PC-9 (cell line): ENCODE measurements around the gene RB1. TPM values are rescaled to one million over a fixed set of nuclear protein-coding genes. Genes with fewer than 3 reads are reported as not detected.

ENCODE experiments used
- BruUV-seq: library from RNA; stranded (reverse); fragments of 400-500 nt; replicated peaks from 2 replicates; lab custom pipeline; 2021; lab: Mats Ljungman, UMichigan
- CTCF ChIA-PET: fragments of 300-600 bp; sonication (Branson Sonifier 250); formaldehyde crosslinking; loops from one replicate; lab custom pipeline; 2022; ENCODE audit warnings: antibody characterized with exemption; lab: Charles Lee
- POLR2A ChIA-PET: fragments of 300-600 bp; sonication (Branson Sonifier 250); formaldehyde crosslinking; loops from one replicate; lab custom pipeline; 2022; ENCODE audit warnings: antibody characterized with exemption; ENCODE audit not compliant: unreplicated experiment; lab: Charles Lee
- DNase-seq, 2 experiments: peaks; one replicate each; pipeline versions ENCODE4 v3.0.0 to v3.0.0-alpha.2; 2015 to 2022; ENCODE audit warnings: mixed read lengths in 1 of 2
- H2AFZ ChIP-seq: fragments of 200-600 bp; sonication (generic); 2 replicates; pipeline ENCODE4 v1.8.1; 2017; ENCODE audit warnings: antibody characterized with exemption
- H3F3A ChIP-seq: fragments of 200-600 bp; sonication (generic); 2 replicates; pipeline ENCODE4 v1.8.1; 2017; ENCODE audit warnings: antibody characterized with exemption, mild to moderate bottlenecking, low read depth; ENCODE audit not compliant: insufficient read depth
- H3K27ac ChIP-seq: fragments of 200-600 bp; sonication (generic); 2 replicates; pipeline ENCODE4 v1.6.1; 2016; ENCODE audit warnings: mixed run types
- H3K27me3 ChIP-seq: fragments of 200-600 bp; sonication (generic); 2 replicates; pipeline ENCODE4 v1.6.1; 2016; ENCODE audit warnings: low read depth, mixed run types; ENCODE audit not compliant: insufficient read depth
- H3K36me3 ChIP-seq: fragments of 200-600 bp; sonication (generic); 2 replicates; pipeline ENCODE4 v1.6.1; 2016; ENCODE audit warnings: low read depth, mixed run types
- H3K4me1 ChIP-seq: fragments of 200-600 bp; sonication (generic); replicated peaks from 2 replicates; pipeline ENCODE4 v1.6.1; 2016; ENCODE audit warnings: mixed run types; ENCODE audit not compliant: insufficient read depth
- H3K4me2 ChIP-seq: fragments of 200-600 bp; sonication (generic); 2 replicates; pipeline ENCODE4 v1.6.1; 2017; ENCODE audit warnings: mixed run types
- H3K4me3 ChIP-seq: fragments of 200-600 bp; sonication (generic); 2 replicates; pipeline ENCODE4 v1.6.1; 2016; ENCODE audit warnings: mixed run types
- H3K79me2 ChIP-seq: fragments of 200-600 bp; sonication (generic); 2 replicates; pipeline ENCODE4 v1.6.1; 2017; ENCODE audit warnings: low read depth, mixed run types
- H3K9me2 ChIP-seq: fragments of 200-600 bp; sonication (generic); 2 replicates; pipeline ENCODE4 v1.8.1; 2017; ENCODE audit warnings: mild to moderate bottlenecking; ENCODE audit not compliant: insufficient read depth
- H3K9me3 ChIP-seq: fragments of 200-600 bp; sonication (generic); 2 replicates; pipeline ENCODE4 v1.8.1; 2016; ENCODE audit warnings: low read depth; ENCODE audit not compliant: insufficient read depth
- H4K20me1 ChIP-seq: fragments of 200-600 bp; sonication (generic); 2 replicates; pipeline ENCODE4 v1.8.1; 2017; ENCODE audit not compliant: insufficient read depth
- CTCF ChIP-seq: fragments of 200-600 bp; sonication (generic); conservative IDR thresholded peaks from 2 replicates; pipeline ENCODE4 v1.6.1; 2017; ENCODE audit warnings: mixed run types, antibody characterized with exemption, mild to moderate bottlenecking, moderate library complexity
- EZH2 ChIP-seq: fragments of 200-600 bp; sonication (generic); IDR thresholded peaks from 2 replicates; pipeline ENCODE4 v1.8.0; 2017; ENCODE audit warnings: antibody characterized with exemption, low read depth
- intact Hi-C: fragments of 100-400 bp; cut with micrococcal nuclease; formaldehyde crosslinking; loops from one replicate; pipeline ENCODE4 v1.10.0; 2022; ENCODE audit not compliant: unreplicated experiment
- total RNA-seq: library from RNA; stranded (reverse); gene quantifications from 2 replicates; pipeline ENCODE4 v1.2.3, GENCODE V29; 2021

Gene RB1
- total RNA-seq, 1 experiment from 2014 or later, result 23.7 TPM

- Histone ChIP-seq H4K20me1 (no peaks in the 10 kb centered on the region), H3K4me3 (no peak overlapping the region), H3K4me2 (no peak overlapping the region), H3K79me2 (no peaks in the 10 kb centered on the region), H3K36me3 (no peaks in the 10 kb centered on the region), H3K9me3 (no peaks in the 10 kb centered on the region; the same call in 1 of the 2 replicates), H3K27ac (no peak overlapping the region), H3K27me3 (no peaks in the 10 kb centered on the region), H3K4me1 (no peaks in the 10 kb centered on the region), H3K9me2 (no peaks in the 10 kb centered on the region), H3F3A (no peaks in the 10 kb centered on the region), H2AFZ (no peak overlapping the region)
- intact Hi-C loops, result no loop called here
- TF ChIP-seq CTCF (no peak), EZH2 (no peak)
- CTCF ChIA-PET, result no interaction called here
- DNase-seq, result no peak
- no TSS peak for BruUV-seq
- POLR2A ChIA-PET, result no interaction called here
These were observed 204.5 kb downstream of the RB1 start for GRCh38 chr13:48508011-48508410.

- BruUV-seq, result no TSS peak
- no peaks in the 10 kb centered on the region for H3K79me2 ChIP-seq
- H3K9me3 ChIP-seq, result no peaks in the 10 kb centered on the region
- H3K9me2 ChIP-seq, result no peaks in the 10 kb centered on the region
- H3K27ac ChIP-seq, result no peak overlapping the region
- no peak overlapping the region for H2AFZ ChIP-seq
- no peak overlapping the region for H3K4me2 ChIP-seq
- intact Hi-C loops, result no loop called here
- POLR2A ChIA-PET, result no interaction called here
- H3K4me3 ChIP-seq, result no peak overlapping the region
- TF ChIP-seq EZH2 (no peak), CTCF (no peak)
- DNase-seq, result no peak
- H3K27me3 ChIP-seq, result no peaks in the 10 kb centered on the region
- H3F3A ChIP-seq, result no peaks in the 10 kb centered on the region
- CTCF ChIA-PET, result no interaction called here
- H3K36me3 ChIP-seq, result no peaks in the 10 kb centered on the region
- H4K20me1 ChIP-seq, result no peaks in the 10 kb centered on the region
- no peaks in the 10 kb centered on the region for H3K4me1 ChIP-seq
These were observed 207.1 kb downstream of the RB1 start for GRCh38 chr13:48510698-48511097.

GRCh38 chr13:48511621-48512230, 208.2 kb downstream of the RB1 start:
- Histone ChIP-seq H3K79me2 (no peaks in the 10 kb centered on the region), H3K27me3 (no peaks in the 10 kb centered on the region), H3K4me2 (no peak overlapping the region), H3K9me3 (no peaks in the 10 kb centered on the region), H3K36me3 (no peaks in the 10 kb centered on the region), H2AFZ (0 out of 2 replicates have a peak overlapping the region, but pooled peaks have one; percentile 8), H3K9me2 (no peaks in the 10 kb centered on the region), H3K4me1 (no peaks in the 10 kb centered on the region), H4K20me1 (no peaks in the 10 kb centered on the region), H3K27ac (no peak overlapping the region), H3K4me3 (no peak overlapping the region), H3F3A (no peaks in the 10 kb centered on the region)
- no TSS peak for BruUV-seq
- intact Hi-C loops, result no loop called here
- DNase-seq, result no peak
- TF ChIP-seq EZH2 (no peak), CTCF (no peak)
- CTCF ChIA-PET, result no interaction called here
- POLR2A ChIA-PET, result interaction anchor here (0.6 kb wide), 1 partner anchor 770 kb away, joined by 6 read pairs; no protein-coding TSS in a partner anchor
